NCI-H2227 (cell line): ENCODE measurements around the gene SLC7A1.

Experiments
- DNase-seq: peaks from one replicate; lab custom pipeline; 2025; ENCODE audit not compliant: unreplicated experiment; lab: John Stamatoyannopoulos, UW

Gene SLC7A1

DNA sequence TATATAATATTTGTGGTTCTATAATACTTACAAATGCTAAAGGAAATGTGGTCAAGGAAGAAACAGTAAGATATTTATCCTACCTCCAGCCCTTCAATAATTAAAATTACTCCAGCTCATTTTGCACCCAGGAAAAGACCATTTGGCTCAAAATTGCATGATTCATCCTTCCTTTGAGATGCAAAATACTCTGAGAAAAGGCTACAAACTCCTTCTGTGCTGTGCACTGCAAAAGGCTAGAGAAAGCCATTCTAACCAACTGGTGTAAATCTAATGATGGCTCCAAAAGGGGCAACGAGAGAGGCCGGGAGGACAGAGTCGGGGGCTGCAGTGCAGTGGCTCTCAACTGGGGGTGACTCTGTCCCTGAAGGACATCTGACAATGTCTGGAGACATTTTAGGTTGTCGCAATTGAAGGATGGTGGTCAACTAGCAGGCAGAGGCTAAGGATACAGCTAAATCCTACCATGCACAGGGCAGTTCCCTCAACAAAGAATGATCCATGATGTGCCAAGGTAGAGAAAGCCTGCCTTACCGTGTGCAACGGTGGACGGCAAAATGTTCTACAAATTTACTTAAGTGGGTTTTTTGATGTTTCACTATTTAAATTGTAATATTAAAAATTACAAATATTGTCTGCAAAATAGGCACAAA, 32.6 kb downstream of the SLC7A1 start:
- no peak for DNase-seq

DNA sequence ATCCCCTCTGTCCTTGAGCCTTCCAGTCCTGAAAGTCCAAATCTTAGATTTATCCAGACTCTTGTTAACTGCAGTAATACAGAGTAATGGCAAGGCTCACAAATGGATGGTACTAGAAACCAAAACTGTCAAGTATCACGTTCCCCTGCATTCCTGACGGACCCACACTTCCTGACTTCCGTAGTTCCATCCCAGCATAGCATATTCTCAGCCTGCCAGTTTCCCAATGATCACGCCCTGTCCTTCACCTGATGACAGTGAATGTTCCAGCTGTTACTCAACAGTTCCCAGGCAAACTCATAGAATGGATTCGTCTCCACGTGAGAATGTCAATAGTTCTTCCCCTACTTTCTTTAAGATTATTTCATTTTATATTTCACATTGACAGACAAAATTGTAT, 33.6 kb downstream of the SLC7A1 start:
- no peak for DNase-seq

DNA sequence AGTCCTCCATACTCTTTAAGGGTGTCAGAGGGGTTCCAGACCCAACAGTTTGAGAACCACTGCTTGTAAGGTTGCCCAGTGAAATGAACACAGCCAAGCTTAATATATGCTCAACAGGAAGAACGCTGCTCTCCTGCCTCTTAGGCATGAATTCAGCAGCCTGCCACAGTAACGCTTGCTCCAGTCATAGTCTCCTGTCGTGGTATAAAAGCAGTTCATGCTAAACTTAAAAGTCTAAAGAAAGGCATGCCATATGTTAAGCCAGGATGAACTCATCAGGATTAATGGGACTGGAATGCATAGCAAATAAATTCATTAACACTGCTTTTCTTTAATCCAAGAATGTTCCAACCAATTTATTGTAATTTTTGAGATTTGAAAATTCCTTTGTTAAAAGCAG, 38.7 kb downstream of the SLC7A1 start:
- no peak for DNase-seq

DNA sequence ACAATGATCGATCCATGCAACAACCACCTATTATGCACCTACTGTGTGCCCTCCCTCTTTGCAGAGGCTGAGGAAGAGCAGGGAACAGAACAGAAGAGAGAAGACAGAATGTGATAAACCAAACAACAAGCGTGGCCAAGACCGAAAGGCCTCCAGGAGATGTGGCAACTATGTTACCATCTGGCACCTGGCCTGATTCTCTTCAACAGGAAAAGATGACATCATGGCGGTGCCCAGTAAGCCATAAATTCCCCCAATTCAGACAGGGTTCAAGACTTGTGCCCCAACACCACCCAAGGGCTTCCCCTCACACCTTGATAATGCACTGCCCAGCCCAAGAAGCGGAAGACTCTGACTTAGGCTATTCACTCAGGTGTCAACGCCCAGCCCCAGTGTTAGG, 44.3 kb downstream of the SLC7A1 start:
- no peak for DNase-seq

DNA sequence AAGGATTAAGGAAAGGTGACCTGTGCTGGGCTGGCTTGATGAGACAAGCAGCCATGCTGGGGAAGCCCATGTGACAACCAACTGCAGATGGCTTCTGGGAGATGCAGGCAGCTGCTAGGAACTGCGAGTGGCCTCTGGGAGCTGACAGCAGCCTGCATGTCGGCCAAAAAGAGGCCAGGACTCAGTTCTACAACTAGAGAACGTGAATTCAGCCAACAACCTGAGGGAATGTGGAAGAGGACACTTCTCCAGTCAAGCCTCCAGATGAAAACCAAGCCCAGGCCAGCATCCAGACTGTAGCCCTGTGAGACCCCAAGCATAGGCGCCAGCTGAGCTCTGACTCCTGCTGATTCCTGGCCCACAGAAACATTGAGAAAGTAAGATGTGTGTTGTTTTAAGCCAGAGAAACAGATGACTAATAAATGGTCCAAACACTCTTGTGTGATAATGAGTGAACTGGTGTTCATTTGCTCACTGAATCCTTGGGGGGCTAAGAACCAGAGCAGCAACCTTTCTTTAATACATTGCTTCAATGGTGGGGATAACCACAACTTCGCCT, 45.0 kb downstream of the SLC7A1 start:
- DNase-seq: no peak

DNA sequence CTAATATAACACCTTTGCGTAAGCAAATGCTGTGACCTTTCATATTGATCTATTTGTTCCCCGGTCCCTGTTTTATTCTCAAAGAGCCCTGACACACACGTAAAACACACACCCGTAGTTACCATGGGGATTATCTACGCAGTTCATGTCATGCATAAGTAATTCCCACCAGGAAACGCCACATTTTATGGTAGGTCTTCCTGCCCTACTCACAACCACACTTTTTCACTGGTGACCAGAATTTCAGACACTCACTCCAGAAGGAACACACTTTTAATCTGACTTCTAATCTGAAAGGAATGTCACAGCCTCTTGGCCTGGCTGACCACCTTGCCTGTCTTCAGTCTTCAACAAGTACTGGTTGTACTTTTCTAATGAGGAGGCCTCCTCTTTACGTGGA, 46.8 kb downstream of the SLC7A1 start:
- DNase-seq: no peak

DNA sequence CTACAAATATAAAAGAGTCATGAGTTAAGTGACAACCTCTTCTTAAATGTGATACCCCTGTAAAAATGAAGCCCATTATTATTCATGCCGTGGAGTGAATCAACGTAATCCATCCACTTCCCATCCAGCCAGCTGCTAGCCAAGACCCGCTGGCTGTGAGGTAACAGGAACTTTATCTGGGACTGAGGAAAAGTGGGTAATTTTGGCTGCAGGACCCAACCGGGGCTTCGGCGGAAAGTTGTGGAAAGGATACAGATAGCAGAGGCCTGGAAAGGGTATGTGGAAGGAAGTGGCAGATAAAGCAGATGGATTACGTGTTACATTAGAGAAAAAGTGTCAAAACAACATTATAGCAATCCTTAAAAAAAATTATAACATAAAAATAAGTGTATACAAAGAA, 48.3 kb downstream of the SLC7A1 start:
- no peak for DNase-seq

DNA sequence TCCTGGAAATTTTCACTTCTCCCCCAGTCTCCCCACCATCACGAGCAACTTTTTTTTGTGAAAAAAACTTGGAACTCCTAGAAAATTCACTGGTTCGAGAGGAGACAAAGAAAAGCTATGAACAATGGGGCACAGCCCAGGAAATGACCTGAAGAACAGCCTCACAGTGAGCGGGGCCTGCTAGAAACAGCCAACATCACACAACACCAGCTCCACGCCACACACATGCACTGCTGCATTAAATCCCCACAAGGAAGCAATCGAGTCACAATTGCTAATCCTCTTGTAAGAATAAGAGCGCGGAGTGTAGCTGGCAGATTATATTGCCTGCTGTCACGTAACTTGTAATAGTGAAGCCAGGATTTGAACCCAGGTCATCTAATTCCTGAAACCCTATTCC, 48.8 kb downstream of the SLC7A1 start:
- DNase-seq: no peak

DNA sequence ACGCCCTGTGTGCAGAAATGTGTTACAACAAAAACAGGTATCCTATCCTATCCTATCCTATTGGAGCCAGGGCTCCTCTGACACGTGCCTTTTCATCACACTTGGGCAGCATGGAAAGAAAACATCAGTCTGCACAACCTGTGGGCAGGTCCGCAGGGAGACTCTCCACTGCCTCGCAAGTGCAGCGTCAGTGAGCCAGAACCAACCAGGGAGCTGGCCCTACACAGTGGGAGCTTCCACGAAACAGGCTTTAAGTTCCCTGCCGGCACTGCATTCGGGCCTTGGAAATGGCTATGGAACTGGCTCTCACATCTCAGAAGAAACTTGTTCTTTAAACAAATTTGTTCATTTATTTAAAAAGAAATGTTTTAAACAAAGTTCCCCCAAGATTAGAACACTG, 49.5 kb downstream of the SLC7A1 start:
- DNase-seq: no peak

DNA sequence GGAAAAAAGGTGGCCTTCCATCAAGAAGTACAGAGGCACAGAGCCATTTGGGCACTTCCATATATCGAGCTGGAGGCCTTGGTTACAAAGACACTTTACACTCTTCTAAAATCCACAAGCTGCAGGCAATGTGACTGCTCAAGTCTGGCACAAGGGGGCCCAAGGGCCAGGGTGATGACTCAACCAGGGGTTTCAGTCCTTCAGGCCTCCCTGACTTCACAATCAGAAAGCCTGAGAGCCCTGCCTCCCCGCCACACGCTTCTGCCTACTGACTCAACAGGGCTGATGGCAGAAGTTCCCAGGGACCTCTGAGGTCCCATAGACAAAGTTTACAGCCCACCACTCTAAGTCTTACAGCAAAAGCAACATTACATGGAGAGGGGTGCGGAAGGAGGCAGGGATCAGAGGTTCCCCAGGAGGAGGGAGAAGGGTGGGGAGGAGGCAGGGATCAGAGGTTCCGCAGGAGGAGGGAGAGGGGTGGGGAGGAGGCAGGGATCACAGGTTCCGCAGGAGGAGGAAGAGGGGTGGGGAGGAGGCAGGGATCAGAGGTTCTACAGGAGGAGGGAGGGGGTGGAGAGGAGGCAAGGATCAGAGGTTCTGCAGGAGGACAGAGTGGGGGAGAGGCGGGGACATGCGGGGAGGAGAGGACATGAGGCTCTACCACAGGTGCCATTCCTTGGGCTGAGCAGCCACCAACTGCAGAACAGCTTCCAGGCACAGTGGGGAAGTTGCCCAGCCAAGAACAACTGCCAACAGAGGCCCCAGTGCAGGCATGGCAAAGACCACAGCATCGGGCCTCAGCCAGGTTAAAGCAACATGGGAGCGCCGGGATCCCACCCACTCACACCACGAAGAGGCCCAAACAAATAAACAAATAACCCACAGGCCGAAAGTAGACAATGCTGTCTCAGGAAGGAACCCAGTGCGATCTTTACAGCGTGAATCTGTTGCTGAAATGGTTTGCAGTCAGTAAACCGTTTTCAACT, 52.0 kb downstream of the SLC7A1 start:
- DNase-seq: no peak

DNA sequence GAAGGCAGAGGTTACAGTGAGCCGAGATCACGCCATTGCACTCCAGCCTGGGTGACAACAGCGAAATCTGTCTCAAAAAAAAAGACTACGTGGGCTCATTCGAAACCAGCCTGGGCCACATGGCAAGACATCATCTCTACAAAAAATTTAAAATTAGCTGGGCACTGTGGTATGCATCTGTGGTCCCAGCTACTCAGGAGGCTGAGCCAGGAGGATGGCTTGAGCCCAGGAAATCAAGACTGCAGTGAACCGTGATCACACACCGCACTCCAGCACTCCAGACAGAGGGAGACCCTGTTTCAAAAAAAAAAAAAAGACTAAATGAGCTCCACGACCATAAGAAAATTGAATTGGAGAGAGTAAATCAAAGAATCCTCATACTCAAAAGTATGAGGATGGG, 53.1 kb downstream of the SLC7A1 start:
- no peak for DNase-seq

DNA sequence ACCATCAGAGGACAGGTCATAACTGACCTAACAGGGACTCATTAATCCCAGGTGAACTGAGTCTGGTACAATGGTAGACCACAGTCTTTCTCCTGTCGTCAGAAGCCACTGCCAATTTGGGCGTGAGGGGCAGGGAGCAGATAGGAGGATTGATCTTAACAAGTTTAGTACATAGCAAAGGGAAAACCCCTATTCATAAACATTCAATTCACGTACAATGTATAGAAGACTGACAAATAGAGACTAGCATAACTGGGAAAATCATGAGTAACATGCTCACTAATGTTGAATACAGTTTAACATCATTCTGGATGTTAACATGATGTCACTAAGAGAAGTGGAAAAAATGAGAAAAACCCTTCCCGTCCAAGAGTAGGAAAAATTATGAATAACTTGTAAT, 54.1 kb downstream of the SLC7A1 start:
- DNase-seq: no peak

DNA sequence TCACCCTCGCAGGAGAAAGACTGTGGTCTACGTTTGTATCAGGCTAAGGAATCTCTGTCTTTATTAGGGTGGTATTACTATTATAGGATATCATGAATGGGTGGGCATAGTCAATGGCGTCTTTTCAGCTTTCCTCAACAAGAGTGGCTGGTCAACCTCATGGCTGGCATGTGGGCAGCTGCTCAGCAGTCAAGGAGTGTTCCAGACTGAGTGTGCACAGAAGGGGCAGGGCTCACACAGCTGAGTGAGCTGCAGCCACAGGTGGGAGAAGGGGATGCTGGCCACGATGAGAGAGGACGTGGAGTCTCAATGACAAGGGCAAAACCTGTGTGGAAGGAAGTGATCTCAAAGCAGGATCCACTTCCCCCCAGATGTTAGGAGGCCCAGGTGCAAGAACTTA, 54.7 kb downstream of the SLC7A1 start:
- DNase-seq: no peak

DNA sequence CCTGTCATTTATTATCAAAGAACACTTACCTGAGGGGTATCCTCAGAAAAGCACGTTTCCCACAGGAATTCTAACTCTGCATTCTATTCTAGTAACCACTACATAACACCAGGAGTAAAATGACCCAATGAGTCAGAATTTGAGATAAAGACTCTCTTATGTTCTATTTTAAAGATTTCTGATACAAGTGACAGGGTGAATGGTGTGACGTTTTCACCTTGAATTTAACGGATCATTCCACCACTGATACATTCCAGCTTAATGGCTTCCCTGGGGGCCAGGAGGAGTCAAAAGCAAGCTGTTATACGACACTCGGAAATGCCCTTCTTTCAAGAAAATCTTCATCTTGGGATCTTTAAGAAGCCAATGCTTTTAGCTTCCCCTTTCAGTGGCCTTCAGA, 55.2 kb downstream of the SLC7A1 start:
- no peak for DNase-seq

DNA sequence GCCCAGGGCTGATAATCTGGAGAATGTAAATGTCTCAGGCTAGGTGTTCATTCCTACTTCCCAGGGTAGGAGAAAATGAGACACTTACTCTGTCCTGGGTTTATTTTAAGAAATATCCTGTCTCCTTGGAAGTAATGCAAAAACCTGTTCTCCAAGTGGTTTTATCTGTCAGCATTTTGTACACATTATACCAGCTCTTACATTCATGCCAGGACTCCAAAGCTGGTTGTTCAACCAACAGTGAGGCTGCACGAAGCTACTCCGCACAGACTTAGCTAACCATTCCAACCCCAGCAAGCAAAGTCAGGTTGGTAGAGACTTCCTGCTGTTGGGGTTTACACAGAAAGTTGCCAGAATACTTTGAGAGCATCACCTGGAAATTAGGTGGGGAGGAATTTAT, 55.6 kb downstream of the SLC7A1 start:
- no peak for DNase-seq

DNA sequence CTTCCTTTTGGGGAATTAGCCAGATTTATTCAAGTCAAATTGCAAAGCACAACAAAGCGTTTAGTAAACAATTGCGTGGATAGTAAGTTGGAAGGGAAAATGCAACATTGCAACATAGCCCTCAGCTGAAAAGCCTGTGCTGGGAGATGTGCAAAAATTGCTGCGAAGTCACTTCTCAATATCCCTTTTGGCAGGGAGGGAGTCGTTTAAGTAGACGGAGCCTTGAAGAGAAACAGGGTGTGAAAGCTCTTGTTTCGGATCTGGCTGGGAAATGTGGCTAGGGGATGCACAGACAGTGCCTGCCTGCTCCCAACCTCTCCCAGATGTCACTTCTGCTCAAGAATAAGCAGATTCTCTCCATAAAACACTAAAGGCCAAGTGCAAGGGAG, 56.8 kb downstream of the SLC7A1 start:
- no peak for DNase-seq

DNA sequence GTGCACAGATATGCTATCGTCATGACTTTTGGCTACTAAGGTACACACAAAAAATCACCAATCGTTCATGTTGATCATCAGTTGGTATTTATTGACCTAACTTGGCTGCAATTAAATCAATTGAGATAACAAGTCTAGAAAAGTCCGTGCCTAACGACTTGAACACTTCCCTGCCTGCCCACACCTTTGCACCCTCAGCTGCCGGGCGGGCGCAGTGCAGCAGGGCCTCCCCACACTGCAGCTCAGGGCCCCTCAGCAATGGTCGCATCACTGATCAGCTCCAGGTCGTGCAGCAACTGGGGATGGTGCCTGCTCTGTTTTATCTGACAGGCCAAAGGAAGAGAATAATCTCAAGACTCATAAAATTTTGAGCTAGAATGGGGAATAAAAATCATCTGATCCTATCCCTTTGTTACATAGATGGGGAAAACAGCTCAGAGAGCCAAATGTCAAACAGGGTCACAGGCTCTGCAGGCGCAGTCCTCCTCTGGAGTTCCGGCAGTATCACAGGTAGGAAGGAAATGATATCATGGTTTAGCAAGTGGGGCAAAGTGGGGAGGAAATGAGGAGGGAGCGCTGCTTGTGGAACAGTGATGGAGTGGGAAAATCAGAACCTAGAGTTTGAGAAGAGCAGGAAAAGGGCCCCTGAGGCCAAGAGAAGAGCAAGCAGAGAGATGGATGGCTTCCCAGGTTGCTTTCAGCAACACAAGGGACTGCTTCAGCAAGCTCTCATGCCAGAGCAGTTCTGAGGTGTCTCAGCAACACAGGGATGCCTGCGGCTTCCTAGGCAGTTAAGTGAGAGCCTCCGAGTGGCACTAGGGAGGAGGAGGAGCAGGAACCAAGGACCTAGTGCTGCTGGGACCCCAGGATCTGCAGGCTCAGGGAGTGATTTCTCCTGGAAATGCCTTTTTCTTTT, 57.5 kb downstream of the SLC7A1 start:
- no peak for DNase-seq

DNA sequence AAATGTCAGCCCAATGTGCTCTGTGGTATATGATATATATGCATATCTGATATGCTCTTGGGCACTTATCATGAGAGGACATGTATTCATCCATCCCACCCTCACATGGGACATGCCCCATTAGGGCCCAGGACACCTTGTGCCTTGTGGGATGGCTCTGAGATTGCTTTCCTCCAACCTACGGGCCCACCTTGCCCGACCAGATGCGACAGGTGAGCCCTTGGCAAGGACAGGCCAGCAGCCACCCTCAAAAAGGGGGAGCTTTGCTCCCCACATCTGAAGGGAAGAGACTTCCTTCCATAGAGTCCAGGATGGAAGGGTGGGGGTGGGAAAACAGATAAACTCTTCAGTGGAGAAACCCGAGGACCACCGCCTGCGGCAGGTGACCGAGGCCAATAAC, 58.6 kb downstream of the SLC7A1 start:
- no peak for DNase-seq

DNA sequence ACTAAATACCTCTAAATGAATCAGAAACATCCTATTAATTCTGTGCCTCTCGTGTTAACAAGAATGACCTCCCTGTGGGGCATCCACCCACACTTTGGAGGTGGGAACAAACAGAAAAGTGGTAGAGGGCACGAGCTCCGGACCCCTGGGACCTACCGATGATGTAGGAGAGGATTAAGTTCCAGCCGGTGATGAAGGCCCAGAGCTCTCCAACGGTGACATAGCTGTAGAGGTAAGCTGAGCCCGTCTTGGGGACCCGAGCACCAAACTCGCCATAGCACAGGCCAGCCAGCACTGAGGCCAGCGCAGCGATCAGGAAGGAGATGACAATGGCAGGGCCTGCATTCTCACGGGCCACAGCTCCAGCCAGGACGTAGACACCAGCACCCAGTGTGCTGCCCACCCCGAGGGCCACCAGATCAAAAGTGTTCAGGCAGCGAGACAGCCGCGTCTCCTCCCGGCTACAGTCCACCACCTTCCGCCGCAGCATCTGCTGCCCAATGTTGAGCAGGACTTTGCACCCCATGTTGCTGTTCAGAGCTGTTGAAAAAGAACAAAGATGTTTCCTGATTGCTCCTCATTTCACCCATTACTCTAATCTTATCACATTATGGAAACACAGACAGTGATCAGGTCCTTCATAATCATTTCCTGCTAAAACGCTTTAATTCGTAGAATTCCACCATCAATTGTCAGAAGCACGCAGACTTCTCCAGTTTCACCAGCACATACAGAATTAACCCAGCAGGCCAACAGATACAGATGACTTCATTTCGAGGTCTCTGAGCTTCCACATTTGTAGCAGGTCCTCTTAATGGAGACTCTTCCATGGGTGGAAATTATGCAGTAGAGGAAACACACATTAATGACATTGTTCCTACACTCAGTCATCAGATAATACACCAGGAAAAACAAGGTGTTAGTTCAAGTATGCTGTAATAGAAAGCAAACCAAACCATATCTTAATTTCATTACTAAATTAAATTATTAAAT, 59.5 kb downstream of the SLC7A1 start:
- DNase-seq: no peak

DNA sequence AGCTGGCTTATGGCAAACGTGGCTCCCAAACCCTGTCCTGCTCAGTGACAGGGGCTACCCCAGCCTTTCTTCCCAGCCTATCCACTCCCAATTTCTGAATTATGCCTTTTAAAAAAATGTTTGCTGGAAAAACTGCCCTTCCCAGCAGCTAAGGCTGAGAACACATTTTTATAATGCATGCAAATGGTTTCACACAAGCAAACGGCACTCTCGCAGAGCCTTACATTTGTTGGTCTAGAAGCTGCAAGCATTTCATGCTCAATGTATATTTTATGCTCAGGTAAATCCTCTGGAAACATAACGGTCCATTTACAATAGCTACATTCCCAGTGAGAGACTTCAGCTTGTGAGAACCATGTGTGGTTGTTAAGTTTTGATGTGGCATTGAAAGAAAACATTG, 61.4 kb downstream of the SLC7A1 start:
- no peak for DNase-seq
